Muscle layer of colon (tissue), 2 donors: ENCODE results near the gene KIF18A.

Source experiments
- H3K27ac ChIP-seq: one replicate; pipeline ENCODE4 v1.7.0; 2013; ENCODE audit warnings: low read depth, mild to moderate bottlenecking, low read length, moderate library complexity
- H3K27me3 ChIP-seq, 2 donors: one replicate each; pipeline ENCODE4 v1.7.0; 2013; ENCODE audit warnings: low read length in 2 of 2, mild to moderate bottlenecking in 2 of 2; ENCODE audit not compliant: insufficient read depth in 2 of 2, control insufficient read depth in 1 of 2
- H3K36me3 ChIP-seq: one replicate; pipeline ENCODE4 v1.7.0; 2013; ENCODE audit warnings: mild to moderate bottlenecking, low read length; ENCODE audit not compliant: insufficient read depth
- H3K4me1 ChIP-seq: one replicate; pipeline ENCODE4 v1.7.0; 2013; ENCODE audit warnings: mild to moderate bottlenecking, low read length; ENCODE audit not compliant: insufficient read depth
- H3K4me3 ChIP-seq, 2 donors: one replicate each; pipeline ENCODE4 v1.7.0; 2013; ENCODE audit warnings: low read length in 2 of 2, low read depth in 1 of 2, mild to moderate bottlenecking in 1 of 2, moderate library complexity in 1 of 2
- H3K9ac ChIP-seq: one replicate; pipeline ENCODE4 v1.7.0; 2013; ENCODE audit warnings: low read length
- H3K9me3 ChIP-seq: one replicate; pipeline ENCODE4 v1.7.0; 2013; ENCODE audit warnings: mild to moderate bottlenecking, low read length
- donor health status: abdominal sarcoma.
- donor health status: Adenocarcinoma of cecum.

The KIF18A gene

DNA sequence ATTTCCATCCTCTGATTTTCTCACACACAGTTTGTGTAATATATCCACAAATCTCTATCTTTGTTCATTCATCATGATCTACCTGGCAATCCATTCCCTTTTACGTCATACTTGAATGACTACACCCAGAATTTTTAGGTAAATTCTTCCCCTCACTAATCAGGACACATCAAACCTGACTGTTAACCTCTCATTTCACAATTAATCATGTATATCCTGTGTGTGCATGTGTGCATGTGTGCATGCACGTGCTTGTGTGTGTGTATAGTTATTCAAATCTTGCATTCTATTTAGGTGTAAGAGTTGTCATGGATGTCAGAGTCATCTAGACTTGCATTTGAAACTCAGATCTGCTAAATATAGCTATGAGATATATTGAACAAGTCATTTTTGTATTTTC lies 130.4 kb downstream of the KIF18A start:
- no peaks in the 10 kb centered on the region for H3K9me3 ChIP-seq
- no peak overlapping the region for H3K4me3 ChIP-seq
- H3K27ac ChIP-seq: no peak overlapping the region
- H3K36me3 ChIP-seq: no peaks in the 10 kb centered on the region
- no peaks in the 10 kb centered on the region for H3K4me1 ChIP-seq
- H3K9ac ChIP-seq: no peak overlapping the region
- H3K27me3 ChIP-seq: no peaks in the 10 kb centered on the region

DNA sequence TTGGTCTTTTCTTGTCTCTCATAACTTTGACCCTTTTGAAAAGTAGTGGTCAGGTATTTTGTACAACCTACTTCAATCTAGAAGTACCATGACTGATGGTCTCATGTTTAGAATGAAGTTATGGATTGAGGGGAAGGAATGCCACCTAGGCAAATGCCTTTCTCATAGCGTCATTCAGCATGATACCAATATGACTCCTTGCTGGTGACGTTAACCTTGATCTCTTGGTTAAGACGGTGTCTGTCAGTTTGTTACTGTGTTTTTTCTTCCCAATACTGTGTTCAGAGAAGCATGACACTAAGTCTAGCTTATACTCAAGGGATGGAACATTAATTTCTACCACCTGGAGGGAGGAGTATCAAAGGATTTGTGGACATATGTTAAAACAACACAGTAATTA lies 130.9 kb downstream of the KIF18A start:
- Histone ChIP-seq H3K27me3 (no peaks in the 10 kb centered on the region), H3K9me3 (no peaks in the 10 kb centered on the region), H3K4me3 (no peak overlapping the region), H3K27ac (no peak overlapping the region), H3K36me3 (no peaks in the 10 kb centered on the region), H3K4me1 (no peaks in the 10 kb centered on the region), H3K9ac (no peak overlapping the region)

DNA sequence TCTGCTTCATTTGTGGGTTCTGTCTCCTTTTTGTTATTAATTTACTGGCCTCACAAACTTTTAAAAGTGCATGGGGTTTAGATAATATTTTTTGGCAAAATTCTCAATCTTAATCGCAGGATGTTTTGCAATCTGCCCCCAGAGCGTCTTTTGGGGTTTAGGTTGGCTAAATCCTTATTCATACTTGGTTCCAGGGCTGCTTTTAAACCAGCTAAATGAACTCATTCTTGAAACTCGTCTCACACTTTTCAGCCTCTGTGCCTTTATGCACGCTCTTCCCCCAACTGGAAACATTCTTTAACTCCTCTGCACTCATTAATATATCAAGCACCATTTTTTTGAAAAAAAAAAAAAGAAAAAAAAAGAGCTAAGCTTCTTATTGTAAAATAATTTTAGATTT lies 131.7 kb downstream of the KIF18A start:
- Histone ChIP-seq H3K4me1 (no peaks in the 10 kb centered on the region), H3K9ac (no peak overlapping the region), H3K9me3 (no peaks in the 10 kb centered on the region), H3K27ac (no peak overlapping the region), H3K36me3 (no peaks in the 10 kb centered on the region), H3K4me3 (no peak overlapping the region), H3K27me3 (no peaks in the 10 kb centered on the region)

DNA sequence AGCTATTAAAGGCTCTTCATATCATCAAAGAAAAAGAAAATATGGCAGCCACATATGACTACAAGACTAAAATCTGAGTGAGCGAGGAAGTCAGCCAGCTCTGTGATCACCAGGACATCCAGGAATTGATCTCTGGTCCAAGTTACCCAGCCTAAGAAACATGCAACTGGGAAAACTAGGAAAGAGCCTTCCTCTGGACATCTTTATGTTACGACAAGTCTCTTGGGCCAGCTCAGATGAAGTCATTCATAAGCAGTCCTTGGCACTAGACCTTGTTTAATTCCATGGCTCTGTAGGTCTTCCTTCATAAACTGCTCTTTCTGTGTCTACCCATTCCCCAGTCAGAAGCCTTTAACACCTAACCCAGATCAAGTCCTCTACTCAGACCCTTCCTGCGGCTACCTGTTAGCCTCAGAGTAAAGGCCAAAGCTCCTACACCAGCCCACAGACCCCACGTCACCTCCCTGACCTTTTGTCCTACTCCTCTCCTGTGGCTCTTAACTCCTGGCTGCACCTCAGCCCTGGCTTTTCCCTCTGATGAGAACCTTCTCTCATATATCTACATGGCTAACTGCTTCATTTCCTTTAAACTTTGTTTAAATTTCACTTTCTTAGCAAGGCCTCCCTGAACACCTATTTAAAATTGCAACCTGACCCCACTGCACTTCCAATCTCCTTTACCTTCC lies 134.0 kb downstream of the KIF18A start:
- no peak overlapping the region for H3K27ac ChIP-seq
- no peaks in the 10 kb centered on the region for H3K36me3 ChIP-seq
- no peaks in the 10 kb centered on the region for H3K4me1 ChIP-seq
- H3K9me3 ChIP-seq: no peaks in the 10 kb centered on the region
- H3K4me3 ChIP-seq: no peak overlapping the region
- no peaks in the 10 kb centered on the region for H3K27me3 ChIP-seq
- no peak overlapping the region for H3K9ac ChIP-seq

DNA sequence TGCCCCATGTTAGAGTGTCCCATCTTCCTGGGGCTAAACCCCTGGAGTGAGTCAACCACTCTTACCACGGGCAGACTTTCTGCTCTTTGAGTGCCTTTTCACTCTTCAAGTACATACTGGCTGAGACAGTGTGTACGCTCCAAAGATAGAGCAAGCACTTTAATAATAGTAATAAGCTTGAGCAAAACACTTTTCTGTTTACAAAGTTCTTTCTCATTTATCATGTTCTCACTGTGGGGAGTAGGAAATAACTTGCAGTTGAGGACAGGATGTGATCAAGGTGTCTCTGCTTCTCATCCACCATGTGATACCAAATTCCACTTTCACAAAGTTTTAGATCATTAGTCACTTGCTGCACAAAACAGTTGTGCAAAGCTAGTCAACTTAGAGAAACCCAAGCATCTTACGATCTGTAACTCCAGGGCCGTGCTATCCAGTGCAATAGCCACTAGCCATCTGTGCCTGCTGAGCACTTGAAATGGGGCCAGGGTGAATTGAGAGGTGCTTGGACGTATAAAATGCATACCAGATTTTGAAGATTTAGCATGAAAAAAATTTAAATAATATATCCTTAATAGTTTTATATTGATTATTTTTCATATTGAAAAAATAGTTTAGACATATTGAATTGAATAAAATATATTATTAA lies 135.3 kb downstream of the KIF18A start:
- Histone ChIP-seq H3K9me3 (no peaks in the 10 kb centered on the region), H3K4me3 (no peak overlapping the region), H3K9ac (no peak overlapping the region), H3K4me1 (no peaks in the 10 kb centered on the region), H3K36me3 (no peaks in the 10 kb centered on the region), H3K27ac (no peak overlapping the region), H3K27me3 (no peaks in the 10 kb centered on the region)

DNA sequence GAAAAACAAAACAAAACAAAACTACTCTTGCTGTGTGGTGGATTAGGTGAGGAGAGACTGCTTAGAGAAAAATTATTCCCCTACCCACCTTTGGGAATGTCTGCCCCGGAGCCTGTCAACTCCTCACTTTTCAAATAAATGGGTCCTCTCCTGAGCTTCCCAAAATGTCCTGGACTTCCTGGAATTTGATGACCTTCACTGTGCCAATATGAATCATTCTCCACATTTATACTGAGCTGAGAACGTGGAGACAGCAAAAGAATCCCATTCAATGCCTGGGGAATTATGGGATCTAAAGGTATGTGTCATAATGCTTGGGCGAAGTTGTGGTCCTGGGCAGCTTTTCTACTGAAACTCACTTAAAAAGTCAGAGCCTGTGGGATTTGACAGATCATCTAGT lies 136.8 kb downstream of the KIF18A start:
- no peak overlapping the region for H3K27ac ChIP-seq
- H3K4me1 ChIP-seq: no peaks in the 10 kb centered on the region
- H3K9me3 ChIP-seq: no peaks in the 10 kb centered on the region
- no peak overlapping the region for H3K9ac ChIP-seq
- H3K36me3 ChIP-seq: no peaks in the 10 kb centered on the region
- H3K27me3 ChIP-seq: no peaks in the 10 kb centered on the region
- H3K4me3 ChIP-seq: no peak overlapping the region
